Measurements from ENCODE around the gene ESPN.
"Not testable (repeated sequence)": the region's sequence is repeated elsewhere in the genome, so short reads cannot be mapped to it uniquely, and the experiment has no call there.

ESPN gene

DNA sequence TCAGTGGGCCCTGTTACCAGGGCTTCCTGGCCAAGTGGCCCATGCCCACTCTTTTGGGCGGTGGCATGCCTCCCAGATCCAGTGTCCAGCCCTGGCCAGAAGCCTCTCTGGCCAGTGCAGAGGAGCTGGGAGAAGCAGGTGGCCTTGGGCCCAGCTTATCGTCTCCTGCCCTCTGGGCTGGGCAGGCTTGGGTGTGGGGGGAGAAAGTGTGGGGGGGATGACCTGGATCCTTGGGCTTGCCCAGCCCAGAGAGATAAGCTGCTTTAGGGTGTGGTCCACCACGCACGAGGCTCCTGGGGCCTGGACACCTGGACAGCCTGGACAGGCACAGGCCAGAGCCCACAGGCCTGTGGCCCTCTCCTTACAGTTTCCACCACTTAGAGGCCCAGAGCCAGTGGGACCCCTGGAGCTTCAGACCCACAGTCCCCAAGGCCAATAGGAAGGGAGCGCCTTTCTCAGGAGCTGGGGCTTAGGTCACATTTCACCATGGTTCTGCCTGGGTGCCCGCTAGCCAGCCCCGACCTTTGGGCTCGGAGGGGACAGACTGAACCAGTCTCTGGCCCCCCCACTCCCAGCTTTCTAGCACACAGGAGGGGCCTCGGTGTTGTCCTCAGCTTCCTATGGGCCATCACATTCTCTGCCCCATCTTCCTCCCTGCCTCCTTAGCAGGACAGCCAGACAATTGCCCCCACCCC lies 1.8 kb downstream of the ESPN start:
- no peaks in the 10 kb centered on the region for H3F3A ChIP-seq (ENCODE audit: low read depth)
- no peak overlapping the region for H2AFZ ChIP-seq (ENCODE audit: low read length)
- H3K27me3 ChIP-seq (ENCODE audit: insufficient read depth, low read length, poor library complexity, severe bottlenecking): no peaks in the 10 kb centered on the region
- H3K9me2 ChIP-seq (replicated peaks; ENCODE audit: low read depth, low read length): no peaks in the 10 kb centered on the region
- H3K36me3 ChIP-seq (ENCODE audit: insufficient read depth, low read length): no peaks in the 10 kb centered on the region
- no peaks in the 10 kb centered on the region for H4K20me1 ChIP-seq (ENCODE audit: insufficient read depth, low read length, poor library complexity, severe bottlenecking)
- H3K79me2 ChIP-seq (ENCODE audit: insufficient read depth, low read length): no peaks in the 10 kb centered on the region
- H3K4me2 ChIP-seq (ENCODE audit: low read depth, low read length, poor library complexity, severe bottlenecking): no peak overlapping the region
- no peak overlapping the region for H3K4me3 ChIP-seq (ENCODE audit: low read length, poor library complexity, severe bottlenecking)
- H3K9me3 ChIP-seq (ENCODE audit: insufficient read depth, low read depth, low read length): no peaks in the 10 kb centered on the region
- H3K4me1 ChIP-seq (ENCODE audit: insufficient read depth, low read length, poor library complexity, severe bottlenecking): no peaks in the 10 kb centered on the region
- H3K9ac ChIP-seq (ENCODE audit: low read depth, low read length, poor library complexity, severe bottlenecking): no peak overlapping the region
- TF ChIP-seq, protein P1, sequence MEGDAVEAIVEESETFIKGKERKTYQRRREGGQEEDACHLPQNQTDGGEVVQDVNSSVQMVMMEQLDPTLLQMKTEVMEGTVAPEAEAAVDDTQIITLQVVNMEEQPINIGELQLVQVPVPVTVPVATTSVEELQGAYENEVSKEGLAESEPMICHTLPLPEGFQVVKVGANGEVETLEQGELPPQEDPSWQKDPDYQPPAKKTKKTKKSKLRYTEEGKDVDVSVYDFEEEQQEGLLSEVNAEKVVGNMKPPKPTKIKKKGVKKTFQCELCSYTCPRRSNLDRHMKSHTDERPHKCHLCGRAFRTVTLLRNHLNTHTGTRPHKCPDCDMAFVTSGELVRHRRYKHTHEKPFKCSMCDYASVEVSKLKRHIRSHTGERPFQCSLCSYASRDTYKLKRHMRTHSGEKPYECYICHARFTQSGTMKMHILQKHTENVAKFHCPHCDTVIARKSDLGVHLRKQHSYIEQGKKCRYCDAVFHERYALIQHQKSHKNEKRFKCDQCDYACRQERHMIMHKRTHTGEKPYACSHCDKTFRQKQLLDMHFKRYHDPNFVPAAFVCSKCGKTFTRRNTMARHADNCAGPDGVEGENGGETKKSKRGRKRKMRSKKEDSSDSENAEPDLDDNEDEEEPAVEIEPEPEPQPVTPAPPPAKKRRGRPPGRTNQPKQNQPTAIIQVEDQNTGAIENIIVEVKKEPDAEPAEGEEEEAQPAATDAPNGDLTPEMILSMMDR (conservative IDR thresholded peaks at IDR 0.05; ENCODE audit: low read length): no peak
- TF ChIP-seq EZH2phosphoT487 (IDR thresholded peaks at IDR 0.05; ENCODE audit: borderline replicate concordance): no peak

DNA sequence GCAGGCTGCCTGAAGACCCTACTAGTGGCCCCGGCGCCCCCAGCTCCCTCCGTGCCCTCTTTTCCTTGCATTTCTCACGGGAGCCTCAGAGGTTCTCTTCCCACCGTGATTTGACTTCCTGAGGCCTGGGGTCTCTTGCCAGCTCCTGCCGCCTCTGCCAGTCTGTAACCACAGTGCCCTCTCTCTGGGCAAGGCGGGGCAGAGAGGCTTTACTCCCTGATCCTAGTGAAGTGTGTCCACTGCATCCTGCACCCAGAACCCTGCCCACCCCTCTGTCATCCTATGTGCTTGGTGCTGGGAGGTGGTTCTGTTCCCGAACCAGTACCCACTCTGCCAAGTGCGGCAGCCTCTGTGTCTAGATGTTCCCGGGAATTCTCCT lies 2.4 kb downstream of the ESPN start:
- Histone ChIP-seq H3K27me3 (ENCODE audit: insufficient read depth, low read length, poor library complexity, severe bottlenecking) (no peaks in the 10 kb centered on the region), H3K9me3 (ENCODE audit: insufficient read depth, low read depth, low read length) (no peaks in the 10 kb centered on the region), H3K36me3 (ENCODE audit: insufficient read depth, low read length) (no peaks in the 10 kb centered on the region), H3F3A (ENCODE audit: low read depth) (no peaks in the 10 kb centered on the region), H3K4me1 (ENCODE audit: insufficient read depth, low read length, poor library complexity, severe bottlenecking) (no peaks in the 10 kb centered on the region), H3K4me2 (ENCODE audit: low read depth, low read length, poor library complexity, severe bottlenecking) (no peak overlapping the region), H3K4me3 (ENCODE audit: low read length, poor library complexity, severe bottlenecking) (no peak overlapping the region), H3K9me2 (replicated peaks; ENCODE audit: low read depth, low read length) (no peaks in the 10 kb centered on the region), H4K20me1 (ENCODE audit: insufficient read depth, low read length, poor library complexity, severe bottlenecking) (no peaks in the 10 kb centered on the region), H2AFZ (ENCODE audit: low read length) (no peak overlapping the region), H3K9ac (ENCODE audit: low read depth, low read length, poor library complexity, severe bottlenecking) (no peak overlapping the region), H3K79me2 (ENCODE audit: insufficient read depth, low read length) (no peaks in the 10 kb centered on the region)
- TF ChIP-seq, protein P1 (conservative IDR thresholded peaks at IDR 0.05; ENCODE audit: low read length): no peak
- no peak for TF ChIP-seq EZH2phosphoT487 (IDR thresholded peaks at IDR 0.05; ENCODE audit: borderline replicate concordance)

DNA sequence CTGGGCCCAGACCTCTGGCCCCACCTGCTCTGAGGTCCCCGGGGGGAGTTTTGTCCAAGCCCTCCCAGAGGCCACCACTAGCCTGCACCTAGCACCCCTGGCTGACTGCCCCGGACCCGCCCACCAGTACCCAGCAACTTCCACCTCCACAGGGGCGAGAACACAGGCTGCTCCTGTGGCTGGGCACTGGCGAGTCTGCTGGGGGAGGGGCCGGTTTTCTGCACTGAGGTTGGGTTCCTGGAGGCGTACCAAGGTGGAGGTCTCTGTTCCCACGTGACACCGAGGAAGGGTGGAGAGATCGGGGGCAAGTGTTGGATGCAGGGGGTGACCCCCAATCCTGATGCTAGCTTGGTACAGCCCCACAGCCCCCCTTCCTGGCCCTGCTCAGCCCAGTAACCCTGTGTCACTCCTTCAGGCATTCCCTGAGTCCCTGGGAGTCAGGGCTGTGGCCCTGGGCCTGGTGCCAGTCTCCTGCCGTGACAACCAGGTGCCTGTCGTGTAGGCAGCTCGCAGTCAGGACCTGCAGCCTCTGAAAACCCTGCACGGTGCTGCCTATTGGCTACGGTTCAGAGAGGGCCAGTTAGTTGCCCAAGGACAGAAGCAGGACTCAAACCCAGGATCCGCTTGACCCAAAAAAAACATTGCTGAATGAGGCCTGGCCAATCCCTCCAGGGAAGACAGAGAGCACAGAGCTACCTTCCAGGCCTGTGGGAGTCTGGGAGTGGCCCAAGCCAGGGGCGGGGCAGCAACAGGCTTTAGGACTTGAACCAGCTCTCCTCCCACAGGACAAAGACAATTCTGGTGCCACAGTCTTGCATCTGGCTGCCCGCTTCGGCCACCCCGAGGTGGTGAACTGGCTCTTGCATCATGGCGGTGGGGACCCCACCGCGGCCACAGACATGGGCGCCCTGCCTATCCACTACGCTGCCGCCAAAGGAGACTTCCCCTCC lies 3.1 kb downstream of the ESPN start:
- no peak overlapping the region for H2AFZ ChIP-seq (ENCODE audit: low read length)
- no peaks in the 10 kb centered on the region for H3K27me3 ChIP-seq (ENCODE audit: insufficient read depth, low read length, poor library complexity, severe bottlenecking)
- no peaks in the 10 kb centered on the region for H3K79me2 ChIP-seq (ENCODE audit: insufficient read depth, low read length)
- TF ChIP-seq EZH2phosphoT487 (IDR thresholded peaks at IDR 0.05; ENCODE audit: borderline replicate concordance): no peak
- TF ChIP-seq, protein P1 (conservative IDR thresholded peaks at IDR 0.05; ENCODE audit: low read length): no peak
- H3K4me1 ChIP-seq (ENCODE audit: insufficient read depth, low read length, poor library complexity, severe bottlenecking): no peaks in the 10 kb centered on the region
- no peaks in the 10 kb centered on the region for H3K9me3 ChIP-seq (ENCODE audit: insufficient read depth, low read depth, low read length)
- no peaks in the 10 kb centered on the region for H3F3A ChIP-seq (ENCODE audit: low read depth)
- H3K36me3 ChIP-seq (ENCODE audit: insufficient read depth, low read length): no peaks in the 10 kb centered on the region
- H3K4me3 ChIP-seq (ENCODE audit: low read length, poor library complexity, severe bottlenecking): no peak overlapping the region
- H3K9me2 ChIP-seq (replicated peaks; ENCODE audit: low read depth, low read length): no peaks in the 10 kb centered on the region
- no peaks in the 10 kb centered on the region for H4K20me1 ChIP-seq (ENCODE audit: insufficient read depth, low read length, poor library complexity, severe bottlenecking)
- no peak overlapping the region for H3K4me2 ChIP-seq (ENCODE audit: low read depth, low read length, poor library complexity, severe bottlenecking)
- H3K9ac ChIP-seq (ENCODE audit: low read depth, low read length, poor library complexity, severe bottlenecking): no peak overlapping the region

DNA sequence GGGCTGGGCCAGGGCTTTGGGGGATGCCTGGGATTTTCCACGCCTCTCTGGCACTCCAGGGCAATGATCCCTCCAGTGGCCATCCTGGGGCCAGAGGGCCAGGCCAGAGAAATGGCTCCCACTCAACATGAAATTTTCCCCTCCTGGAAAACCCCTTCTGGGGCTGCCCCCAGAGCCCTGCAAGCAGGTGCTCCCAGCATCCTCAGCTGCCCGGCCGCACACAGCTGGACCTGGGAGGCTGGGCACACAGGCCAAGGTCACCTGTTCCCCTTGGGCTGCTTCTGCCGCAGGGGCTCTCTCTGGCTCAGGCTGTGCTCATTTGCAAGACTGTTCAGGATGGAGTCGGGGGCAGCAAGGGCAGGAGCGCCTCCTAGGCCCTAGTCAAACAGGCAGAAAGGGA lies 3.9 kb downstream of the ESPN start:
- not testable (repeated sequence) for H2AFZ ChIP-seq (ENCODE audit: low read length); H3K9ac ChIP-seq (ENCODE audit: low read depth, low read length, poor library complexity, severe bottlenecking); H4K20me1 ChIP-seq (ENCODE audit: insufficient read depth, low read length, poor library complexity, severe bottlenecking); H3K36me3 ChIP-seq (ENCODE audit: insufficient read depth, low read length); H3K27me3 ChIP-seq (ENCODE audit: insufficient read depth, low read length, poor library complexity, severe bottlenecking); H3K79me2 ChIP-seq (ENCODE audit: insufficient read depth, low read length); H3K4me1 ChIP-seq (ENCODE audit: insufficient read depth, low read length, poor library complexity, severe bottlenecking); H3K9me2 ChIP-seq (replicated peaks; ENCODE audit: low read depth, low read length); H3F3A ChIP-seq (ENCODE audit: low read depth); H3K9me3 ChIP-seq (ENCODE audit: insufficient read depth, low read depth, low read length); H3K4me3 ChIP-seq (ENCODE audit: low read length, poor library complexity, severe bottlenecking); H3K4me2 ChIP-seq (ENCODE audit: low read depth, low read length, poor library complexity, severe bottlenecking)

All from Loucy (cell line).